ENCODE measurements around the gene FGF12. TPM values are rescaled to one million over a fixed set of nuclear protein-coding genes. Genes with fewer than 3 reads are reported as not detected.

Gene FGF12
- total RNA-seq, 1 experiment from 2014 or later, result 0.51 TPM

DNA sequence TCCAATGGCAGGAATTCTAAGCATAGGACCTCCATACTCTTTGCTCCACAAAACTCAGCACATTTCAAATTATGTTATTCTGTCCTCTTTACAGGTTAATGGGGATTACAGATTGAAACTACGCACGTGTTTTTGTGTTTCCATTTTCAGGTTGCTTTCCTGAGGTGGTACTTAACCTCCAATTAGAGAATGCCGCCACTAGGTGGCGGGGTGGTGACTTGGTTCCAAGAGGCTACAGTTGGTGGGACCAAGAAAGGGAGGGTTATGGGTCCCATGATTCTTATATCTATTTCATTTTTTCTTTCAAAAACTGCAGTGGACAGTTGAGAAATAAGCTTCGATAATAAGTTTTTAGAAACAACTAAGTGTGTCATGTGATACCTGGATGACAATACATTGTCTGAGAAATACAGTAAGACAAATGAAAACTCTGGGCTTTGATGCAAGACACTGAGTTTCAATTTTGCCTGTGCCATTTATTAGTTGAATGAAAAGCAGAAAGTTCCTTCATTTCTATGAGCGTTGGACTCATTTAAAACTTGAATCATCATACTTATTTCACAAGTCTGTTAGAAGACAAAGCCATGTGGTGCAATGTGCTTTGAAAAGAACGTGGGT, 539.0 kb downstream of the FGF12 start:
- POLR2A ChIA-PET, result no interaction called here
- TF ChIP-seq, protein P1, sequence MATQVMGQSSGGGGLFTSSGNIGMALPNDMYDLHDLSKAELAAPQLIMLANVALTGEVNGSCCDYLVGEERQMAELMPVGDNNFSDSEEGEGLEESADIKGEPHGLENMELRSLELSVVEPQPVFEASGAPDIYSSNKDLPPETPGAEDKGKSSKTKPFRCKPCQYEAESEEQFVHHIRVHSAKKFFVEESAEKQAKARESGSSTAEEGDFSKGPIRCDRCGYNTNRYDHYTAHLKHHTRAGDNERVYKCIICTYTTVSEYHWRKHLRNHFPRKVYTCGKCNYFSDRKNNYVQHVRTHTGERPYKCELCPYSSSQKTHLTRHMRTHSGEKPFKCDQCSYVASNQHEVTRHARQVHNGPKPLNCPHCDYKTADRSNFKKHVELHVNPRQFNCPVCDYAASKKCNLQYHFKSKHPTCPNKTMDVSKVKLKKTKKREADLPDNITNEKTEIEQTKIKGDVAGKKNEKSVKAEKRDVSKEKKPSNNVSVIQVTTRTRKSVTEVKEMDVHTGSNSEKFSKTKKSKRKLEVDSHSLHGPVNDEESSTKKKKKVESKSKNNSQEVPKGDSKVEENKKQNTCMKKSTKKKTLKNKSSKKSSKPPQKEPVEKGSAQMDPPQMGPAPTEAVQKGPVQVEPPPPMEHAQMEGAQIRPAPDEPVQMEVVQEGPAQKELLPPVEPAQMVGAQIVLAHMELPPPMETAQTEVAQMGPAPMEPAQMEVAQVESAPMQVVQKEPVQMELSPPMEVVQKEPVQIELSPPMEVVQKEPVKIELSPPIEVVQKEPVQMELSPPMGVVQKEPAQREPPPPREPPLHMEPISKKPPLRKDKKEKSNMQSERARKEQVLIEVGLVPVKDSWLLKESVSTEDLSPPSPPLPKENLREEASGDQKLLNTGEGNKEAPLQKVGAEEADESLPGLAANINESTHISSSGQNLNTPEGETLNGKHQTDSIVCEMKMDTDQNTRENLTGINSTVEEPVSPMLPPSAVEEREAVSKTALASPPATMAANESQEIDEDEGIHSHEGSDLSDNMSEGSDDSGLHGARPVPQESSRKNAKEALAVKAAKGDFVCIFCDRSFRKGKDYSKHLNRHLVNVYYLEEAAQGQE (IDR thresholded peaks at IDR 0.05; ENCODE audit: insufficient read depth in 1 of 2, low read depth in 2 of 2, low read length in 1 of 2), result no peak
- TF ChIP-seq, protein P2, sequence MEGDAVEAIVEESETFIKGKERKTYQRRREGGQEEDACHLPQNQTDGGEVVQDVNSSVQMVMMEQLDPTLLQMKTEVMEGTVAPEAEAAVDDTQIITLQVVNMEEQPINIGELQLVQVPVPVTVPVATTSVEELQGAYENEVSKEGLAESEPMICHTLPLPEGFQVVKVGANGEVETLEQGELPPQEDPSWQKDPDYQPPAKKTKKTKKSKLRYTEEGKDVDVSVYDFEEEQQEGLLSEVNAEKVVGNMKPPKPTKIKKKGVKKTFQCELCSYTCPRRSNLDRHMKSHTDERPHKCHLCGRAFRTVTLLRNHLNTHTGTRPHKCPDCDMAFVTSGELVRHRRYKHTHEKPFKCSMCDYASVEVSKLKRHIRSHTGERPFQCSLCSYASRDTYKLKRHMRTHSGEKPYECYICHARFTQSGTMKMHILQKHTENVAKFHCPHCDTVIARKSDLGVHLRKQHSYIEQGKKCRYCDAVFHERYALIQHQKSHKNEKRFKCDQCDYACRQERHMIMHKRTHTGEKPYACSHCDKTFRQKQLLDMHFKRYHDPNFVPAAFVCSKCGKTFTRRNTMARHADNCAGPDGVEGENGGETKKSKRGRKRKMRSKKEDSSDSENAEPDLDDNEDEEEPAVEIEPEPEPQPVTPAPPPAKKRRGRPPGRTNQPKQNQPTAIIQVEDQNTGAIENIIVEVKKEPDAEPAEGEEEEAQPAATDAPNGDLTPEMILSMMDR (IDR thresholded peaks at IDR 0.05), result peak; percentile 82
- no TSS peak for BruUV-seq (replicated peaks)
- H3K36me3 ChIP-seq (ENCODE audit: control insufficient read depth, insufficient read depth, low read length), result no peaks in the 10 kb centered on the region
- ATAC-seq, result peak; percentile 82
- intact Hi-C loops (cut with micrococcal nuclease; ENCODE audit: unreplicated experiment) (loop anchor here (1.0 to 10.0 kb wide), 2 partner anchors 256 to 774 kb away; no protein-coding TSS in a partner anchor), in situ Hi-C loops (cut with HindIII; ENCODE audit: low pct_unique_long_range_greater_than_20kb, low sequenced_read_pairs) (no loop called here)
- CTCF ChIA-PET, result interaction anchor here (0.6 kb wide), 1 partner anchor 256 kb away, joined by 3 read pairs; no protein-coding TSS in a partner anchor
- H3K4me1 ChIP-seq (ENCODE audit: control insufficient read depth, insufficient read depth, low read length), result no peaks in the 10 kb centered on the region
- peak; percentile 20 for DNase-seq (ENCODE audit: low read depth, low spot score)
- H3K27me3 ChIP-seq (ENCODE audit: control insufficient read depth, insufficient read depth, low read length), result no peaks in the 10 kb centered on the region
- no peak overlapping the region for H3K27ac ChIP-seq (ENCODE audit: low read length)
- no peak overlapping the region for H3K4me3 ChIP-seq (ENCODE audit: low read depth in 2 of 2, low read length in 2 of 2)
- H3K9me3 ChIP-seq (ENCODE audit: control insufficient read depth, insufficient read depth, low read depth, low read length), result no peaks in the 10 kb centered on the region

DNA sequence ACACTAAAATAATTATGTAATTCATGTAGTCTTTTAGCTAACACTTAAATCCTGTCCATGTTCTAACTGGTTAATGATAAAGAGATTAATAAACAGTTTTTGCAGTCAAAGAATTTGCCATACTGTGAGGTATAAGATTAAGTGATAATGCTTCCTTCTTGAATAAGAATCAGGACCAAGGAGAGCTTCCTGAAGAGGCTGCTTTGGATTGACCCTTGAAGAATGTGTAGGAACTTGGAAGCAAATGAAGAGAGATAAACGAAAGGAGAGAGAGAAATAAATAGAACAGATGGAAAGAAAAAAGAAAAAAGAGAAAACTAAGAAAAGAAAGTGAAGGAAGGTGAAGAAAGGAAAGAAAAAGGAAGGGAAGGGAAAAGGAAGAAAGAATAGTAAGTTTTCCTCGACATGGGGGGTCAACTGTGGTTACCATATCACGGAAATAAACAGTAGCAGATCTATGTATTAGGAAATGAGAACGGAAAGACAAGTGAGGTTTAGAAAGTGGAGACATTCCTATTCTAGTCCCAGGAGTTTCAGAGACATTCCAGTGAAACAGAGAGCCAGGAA, 539.8 kb downstream of the FGF12 start:
- Histone ChIP-seq H3K4me3 (ENCODE audit: low read depth in 2 of 2, low read length in 2 of 2) (no peak overlapping the region), H3K27me3 (ENCODE audit: control insufficient read depth, insufficient read depth, low read length) (no peaks in the 10 kb centered on the region), H3K36me3 (ENCODE audit: control insufficient read depth, insufficient read depth, low read length) (no peaks in the 10 kb centered on the region), H3K4me1 (ENCODE audit: control insufficient read depth, insufficient read depth, low read length) (no peaks in the 10 kb centered on the region), H3K9me3 (ENCODE audit: control insufficient read depth, insufficient read depth, low read depth, low read length) (no peaks in the 10 kb centered on the region), H3K27ac (ENCODE audit: low read length) (no peak overlapping the region)
- intact Hi-C loops (cut with micrococcal nuclease; ENCODE audit: unreplicated experiment) (loop anchor here (1.0 to 10.0 kb wide), 2 partner anchors 257 to 773 kb away; no protein-coding TSS in a partner anchor), in situ Hi-C loops (cut with HindIII; ENCODE audit: low pct_unique_long_range_greater_than_20kb, low sequenced_read_pairs) (no loop called here)
- ChIA-PET POLR2A (no interaction called here), CTCF (no interaction called here)
- no peak for DNase-seq (ENCODE audit: low read depth, low spot score)
- ATAC-seq, result no peak
- no peak for TF ChIP-seq SIN3A (IDR thresholded peaks at IDR 0.05; ENCODE audit: borderline replicate concordance, insufficient read depth, low read depth, low read length)
- TF ChIP-seq, protein P1 (IDR thresholded peaks at IDR 0.05; ENCODE audit: insufficient read depth in 1 of 2, low read depth in 2 of 2, low read length in 1 of 2), result peak in 1 of 2 experiments; percentile 74; a peak in 2 of 4 replicates
- TF ChIP-seq, protein P2 (IDR thresholded peaks at IDR 0.05), result no peak
- no TSS peak for BruUV-seq (replicated peaks)

Measured in Panc1 (cell line).